Left cardiac atrium (tissue), 4 donors: ENCODE measurements around the gene IFIT2. TPM values are rescaled to one million over a fixed set of nuclear protein-coding genes. Genes with fewer than 3 reads are reported as not detected.
"Not testable (repeated sequence)": the region's sequence is repeated elsewhere in the genome, so short reads cannot be mapped to it uniquely, and the experiment has no call there.

ENCODE experiments used
- ATAC-seq, 2 donors: fragments of 200-7000 bp; cut with Tn5 transposase; one replicate each; pipeline ENCODE4 v1.9.1; 2020; ENCODE audit warnings: mild to moderate bottlenecking in 2 of 2, moderate library complexity in 2 of 2
- DNase-seq: peaks from one replicate; pipeline ENCODE4 v3.0.0-alpha.2; 2020
- intact Hi-C, 2 donors: fragments of 100-400 bp; cut with DNase I; formaldehyde crosslinking; loops; one replicate each; pipeline versions ENCODE4 v1.14.1 to v1.15.1; 2022 to 2023
- long read RNA-seq: library from polyadenylated mRNA; unstranded; transcript quantifications from one replicate; pipeline ENCODE4 v2.0.0, GENCODE V29; 2021
- total RNA-seq, 2 donors: library from RNA; stranded (reverse); fragmentation: NEBNext Ultra II Directional; extraction: Animal tissue kit (Norgen Biotek cat#: 25700); gene quantifications; one replicate each; pipeline ENCODE4 v1.2.1, GENCODE V29; 2021
- donor health status: DM: no; HTN: yes; CAD: no.
- donor health status: DM: no; HTN: yes; CAD: no; lungs with severe emphysema.
- donor health status: DM: yes; HTN: yes; CAD: no.
- donor health status: Dilated cardiomyopathy.

Gene IFIT2, protein sequence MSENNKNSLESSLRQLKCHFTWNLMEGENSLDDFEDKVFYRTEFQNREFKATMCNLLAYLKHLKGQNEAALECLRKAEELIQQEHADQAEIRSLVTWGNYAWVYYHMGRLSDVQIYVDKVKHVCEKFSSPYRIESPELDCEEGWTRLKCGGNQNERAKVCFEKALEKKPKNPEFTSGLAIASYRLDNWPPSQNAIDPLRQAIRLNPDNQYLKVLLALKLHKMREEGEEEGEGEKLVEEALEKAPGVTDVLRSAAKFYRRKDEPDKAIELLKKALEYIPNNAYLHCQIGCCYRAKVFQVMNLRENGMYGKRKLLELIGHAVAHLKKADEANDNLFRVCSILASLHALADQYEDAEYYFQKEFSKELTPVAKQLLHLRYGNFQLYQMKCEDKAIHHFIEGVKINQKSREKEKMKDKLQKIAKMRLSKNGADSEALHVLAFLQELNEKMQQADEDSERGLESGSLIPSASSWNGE
- total RNA-seq, result 1 to 10 TPM; 3.5 to 4.6 TPM
- long read RNA-seq, transcript IFIT2-201 (2 exons, 3,489 nt), result major isoform, 14 of 15 reads
- long read RNA-seq, partial matches to known transcripts, result 0 of 15 reads
- long read RNA-seq, other reads (novel, unspliced or antisense), result 1 of 15 reads

DNA sequence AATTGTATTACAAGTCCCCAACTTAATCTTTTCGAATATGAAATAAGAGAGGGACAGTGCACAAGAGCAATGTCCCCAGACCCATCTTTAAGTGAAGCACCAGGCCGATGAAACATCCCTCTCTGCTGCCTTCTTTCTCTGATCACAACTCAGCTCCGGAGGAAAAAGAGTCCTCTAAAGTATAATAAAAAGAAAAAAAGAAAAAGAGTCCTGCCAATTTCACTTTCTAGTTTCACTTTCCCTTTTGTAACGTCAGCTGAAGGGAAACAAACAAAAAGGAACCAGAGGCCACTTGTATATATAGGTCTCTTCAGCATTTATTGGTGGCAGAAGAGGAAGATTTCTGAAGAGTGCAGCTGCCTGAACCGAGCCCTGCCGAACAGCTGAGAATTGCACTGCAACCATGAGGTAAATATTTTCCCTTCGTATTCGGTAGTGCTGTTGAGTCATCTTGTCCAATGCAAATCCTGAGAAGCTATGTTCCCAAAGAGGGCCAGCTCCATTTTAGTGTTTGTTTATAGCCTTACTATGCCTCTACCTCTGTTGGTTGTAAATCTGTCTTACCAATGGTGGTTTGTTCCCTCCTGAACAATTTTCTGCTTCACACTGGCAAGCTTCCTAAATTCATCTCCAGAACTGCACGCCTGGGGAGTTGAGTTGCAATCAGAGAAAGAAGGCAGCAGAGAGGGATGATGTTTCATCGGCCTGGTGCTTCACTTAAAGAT, at the start of gene IFIT2:
Gene IFIT2, plus strand, starts transcription at position 326 of the 725 bp plus-strand sequence. Its CDS starts 78 bp downstream, at position 404.
- DNase-seq, result no peak
- intact Hi-C loops, result no loop called here

DNA sequence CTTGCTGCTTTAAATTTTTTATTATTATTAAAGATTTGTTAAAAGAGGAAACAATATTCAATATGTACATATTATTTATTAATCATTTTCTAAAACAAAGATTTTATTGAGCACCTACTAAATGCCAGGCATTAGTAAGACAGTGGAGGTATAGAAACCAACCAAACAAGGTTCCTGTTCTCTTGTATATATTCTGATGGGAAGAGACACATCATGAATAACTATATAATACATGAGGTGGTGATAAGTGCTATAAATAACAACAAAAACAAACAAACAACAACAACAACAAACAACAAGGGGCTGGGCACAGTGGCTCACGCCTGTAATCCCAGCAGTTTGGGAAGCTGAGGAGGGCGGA, 49.6 kb upstream of the IFIT2 start:
- intact Hi-C loops, result no loop called here
- DNase-seq, result no peak
- no peak for ATAC-seq

More for the DNA sequence above, at the start of gene IFIT2:
- peak; percentile 73 to 88 for ATAC-seq

DNA sequence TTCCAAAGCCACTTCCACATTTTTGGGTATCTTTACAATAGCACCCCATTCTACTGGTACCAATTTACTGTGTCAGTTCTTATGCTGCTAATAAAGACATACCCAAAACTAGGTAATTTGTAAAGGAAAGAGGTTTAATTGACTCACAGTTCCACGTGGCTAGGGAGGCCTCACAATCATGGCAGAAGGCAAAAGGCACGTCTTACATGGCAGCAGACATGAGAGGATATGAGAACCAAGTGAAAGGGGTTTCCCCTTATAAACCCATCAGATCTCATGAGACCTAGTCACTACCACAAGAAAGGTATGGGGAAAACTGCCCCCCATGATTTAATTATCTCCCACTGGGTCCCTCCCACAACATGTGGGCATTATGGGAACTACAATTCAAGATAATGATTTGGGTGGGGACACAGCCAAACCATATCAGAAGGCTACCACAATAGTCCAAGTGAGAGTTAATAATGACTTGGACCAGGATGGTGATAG, 46.7 kb upstream of the IFIT2 start:
- intact Hi-C loops, result not testable (repeated sequence)

DNA sequence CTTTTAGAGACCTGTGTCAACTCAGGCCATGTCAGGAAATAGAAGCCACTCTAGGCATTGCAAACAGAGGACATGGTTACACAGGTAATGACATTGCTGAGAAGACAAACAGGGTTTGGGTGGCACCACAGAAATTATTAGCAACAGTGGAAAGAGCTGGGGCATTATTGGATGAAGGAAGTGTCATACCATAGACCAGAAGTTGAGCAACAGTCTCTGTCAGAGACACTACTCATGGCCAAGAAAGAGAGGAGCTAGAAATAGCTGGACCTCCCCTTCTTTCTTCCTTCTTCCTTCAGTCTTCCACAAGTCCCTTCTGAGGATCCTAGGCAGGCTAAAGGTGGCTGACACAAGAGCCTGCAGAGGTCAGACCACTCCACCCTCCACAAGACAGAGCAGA, 46.1 kb upstream of the IFIT2 start:
- ATAC-seq (no peak), DNase-seq (no peak)
- intact Hi-C loops, result no loop called here

More for the DNA sequence above, 46.7 kb upstream of the IFIT2 start:
- ATAC-seq, DNase-seq: not testable (repeated sequence)

DNA sequence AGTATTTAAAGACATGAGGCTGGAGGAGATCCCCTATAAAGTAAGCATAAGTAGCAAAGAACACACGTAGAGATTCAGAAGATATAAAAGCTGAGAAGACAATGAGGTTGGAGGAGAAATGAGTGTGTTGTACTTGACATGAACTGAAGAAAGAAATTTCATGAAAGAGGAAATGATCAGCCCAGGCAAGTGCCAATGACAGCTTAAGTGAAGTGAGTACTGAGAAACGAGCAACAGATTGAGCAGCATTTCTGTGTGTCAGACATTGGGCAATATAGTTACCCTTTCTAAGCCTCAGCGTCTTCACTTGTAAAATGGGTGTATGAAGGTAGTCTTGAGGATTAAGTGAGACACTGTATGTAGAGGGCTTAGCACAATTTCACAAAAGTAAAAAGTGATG, 45.5 kb upstream of the IFIT2 start:
- DNase-seq (no peak), ATAC-seq (no peak)
- intact Hi-C loops, result no loop called here

DNA sequence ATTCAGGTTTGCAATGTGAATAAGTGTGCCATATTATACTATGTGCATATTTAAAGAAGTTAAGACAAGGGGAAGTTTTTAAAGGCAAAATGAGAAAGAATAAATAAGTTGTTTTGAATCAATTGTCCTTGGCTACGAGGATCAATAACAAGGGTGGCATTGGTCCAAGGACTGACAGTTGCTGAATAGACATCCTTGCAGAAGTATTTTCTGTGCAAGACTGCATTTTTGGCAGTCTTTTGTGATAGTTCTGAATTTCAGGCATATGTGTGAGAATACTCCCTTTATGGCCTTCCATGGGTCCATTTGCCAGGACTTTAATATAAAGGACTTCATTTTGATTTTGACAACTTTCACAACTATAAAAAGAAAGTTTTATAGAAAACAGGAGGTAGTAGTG, 44.9 kb upstream of the IFIT2 start:
- ATAC-seq, result no peak
- intact Hi-C loops, result no loop called here
- no peak for DNase-seq

DNA sequence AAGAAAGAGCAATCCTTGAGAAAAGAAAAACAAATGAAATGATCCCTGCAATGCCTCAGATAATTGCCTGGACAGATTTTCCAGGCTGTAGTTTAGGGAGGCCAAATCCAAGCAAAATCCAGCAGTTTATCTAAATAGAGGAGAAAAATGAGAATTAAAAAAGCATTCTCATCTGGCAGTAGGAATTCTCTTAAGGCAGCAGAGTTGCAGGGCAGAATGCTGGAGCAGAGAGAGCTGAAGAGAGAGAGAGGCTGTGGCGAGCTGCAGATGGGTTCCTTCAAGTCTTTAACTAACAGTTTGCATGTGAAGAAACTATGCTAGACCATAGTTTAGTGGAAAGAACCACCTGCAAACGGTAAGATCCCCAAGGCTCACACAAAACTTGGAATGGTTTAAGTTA, 44.3 kb upstream of the IFIT2 start:
- intact Hi-C loops, result no loop called here
- DNase-seq, result no peak
- no peak for ATAC-seq

DNA sequence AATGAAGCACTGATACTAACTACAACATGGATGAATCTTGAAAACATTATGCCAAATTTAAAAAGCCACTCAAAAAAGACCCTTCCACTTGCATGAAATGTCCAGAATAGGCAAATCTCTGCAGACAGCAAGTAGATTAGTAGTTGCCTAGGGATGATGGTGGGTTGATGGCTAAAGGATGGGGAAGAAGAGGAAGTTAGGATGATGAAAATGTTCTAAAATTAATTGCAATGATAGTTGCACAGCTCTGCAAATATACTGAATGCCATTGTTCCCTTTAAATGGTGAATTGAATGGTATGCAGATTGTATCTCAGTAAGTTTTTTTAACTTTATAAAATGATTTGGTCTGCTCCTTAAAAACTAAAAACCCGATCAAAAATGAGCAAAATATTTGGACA, 43.0 kb upstream of the IFIT2 start:
- ATAC-seq (no peak), DNase-seq (no peak)
- intact Hi-C loops, result no loop called here

DNA sequence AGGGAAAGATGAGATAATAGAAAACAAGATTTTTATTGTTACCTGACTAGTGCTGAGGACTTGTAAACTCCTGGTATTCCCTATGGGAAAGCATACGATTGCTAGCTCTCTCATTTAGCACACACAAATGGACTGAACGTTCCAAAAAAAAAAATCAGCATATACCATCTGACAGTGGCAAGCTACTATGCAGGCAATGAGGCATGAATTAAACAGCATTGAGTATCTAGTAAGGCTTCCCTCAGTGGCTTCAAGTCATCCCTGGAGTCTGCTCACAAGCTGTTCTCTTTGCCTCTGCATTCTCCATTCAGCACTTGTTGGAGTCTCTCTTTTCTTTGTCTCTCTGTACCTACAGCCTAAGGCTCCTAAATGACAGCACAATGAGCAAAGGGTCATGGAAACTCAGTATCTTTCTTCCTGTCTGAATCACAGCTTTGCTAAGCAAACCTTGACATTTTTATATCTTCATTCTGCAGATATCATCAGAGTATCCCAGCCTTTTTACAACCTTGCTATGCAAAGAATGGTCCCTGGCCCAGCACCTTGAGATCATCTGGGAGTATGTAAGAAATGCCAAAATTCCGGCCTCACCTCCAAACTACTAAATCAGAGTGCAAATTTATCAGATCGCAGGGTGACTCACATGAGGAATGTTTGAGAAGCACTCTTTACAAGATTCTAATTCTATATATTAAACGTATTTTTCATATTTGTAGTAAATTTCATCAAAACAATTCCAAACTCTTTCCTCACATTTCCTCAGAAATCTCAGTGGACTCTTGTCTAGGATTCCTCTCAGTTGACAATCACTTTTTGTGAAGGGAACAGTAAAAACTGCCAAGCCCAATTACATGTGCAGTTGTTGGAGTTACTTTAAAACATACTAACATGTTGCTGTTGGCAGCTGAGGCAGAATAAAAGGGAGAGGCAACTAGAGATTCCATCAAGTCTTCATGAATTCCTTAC, 39.5 kb upstream of the IFIT2 start:
- ATAC-seq, result no peak
- intact Hi-C loops, result loop anchor here in 1 of 2 donors (2.0 kb wide), 1 partner anchor 128 kb away; no protein-coding TSS in a partner anchor
- no peak for DNase-seq

DNA sequence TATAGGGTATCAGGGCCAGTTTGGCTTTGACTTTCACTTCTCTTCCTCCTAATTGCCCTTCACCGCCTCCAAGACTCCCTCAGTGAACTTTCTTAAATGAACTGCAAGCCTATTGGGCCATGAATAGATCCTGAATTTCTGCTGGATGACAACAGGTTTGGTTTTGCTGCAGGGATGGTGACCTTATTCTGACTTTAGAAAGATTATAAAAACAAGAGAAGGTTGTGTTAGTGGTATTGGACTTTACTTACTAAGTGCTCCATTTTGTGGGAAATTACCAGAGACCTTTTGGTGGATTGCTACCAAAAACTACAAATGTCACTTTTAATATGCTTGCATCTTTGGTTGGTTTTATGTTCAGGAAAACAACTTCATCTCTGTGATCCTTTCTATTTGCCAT, 38.8 kb upstream of the IFIT2 start:
- intact Hi-C loops, result loop anchor here in 1 of 2 donors (2.0 kb wide), 1 partner anchor 128 kb away; no protein-coding TSS in a partner anchor
- ATAC-seq, result no peak

DNA sequence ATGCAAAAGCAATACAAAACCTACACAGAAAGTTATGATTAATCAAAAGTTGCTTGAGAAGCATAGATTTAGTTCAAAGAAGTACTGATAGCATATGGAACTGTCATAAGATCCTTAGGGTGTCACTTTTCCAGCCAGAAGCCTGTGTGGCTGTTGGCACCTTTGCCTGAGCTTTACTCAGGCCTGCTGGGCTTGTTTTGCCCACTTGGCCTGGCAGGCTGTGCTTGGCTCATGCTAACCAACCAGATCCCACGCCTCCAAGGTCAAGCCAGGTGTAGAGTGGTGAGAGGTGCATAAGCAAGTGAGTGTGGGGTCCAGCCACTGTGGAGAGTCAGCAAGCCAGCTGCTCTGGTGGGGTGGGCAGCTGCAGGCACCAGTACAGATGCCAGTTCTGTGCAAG, 38.3 kb upstream of the IFIT2 start:
- DNase-seq, result no peak
- intact Hi-C loops, result loop anchor here in 1 of 2 donors (2.0 kb wide), 1 partner anchor 127 kb away; no protein-coding TSS in a partner anchor
- no peak for ATAC-seq

More for the DNA sequence above, 38.8 kb upstream of the IFIT2 start:
- DNase-seq, result no peak

DNA sequence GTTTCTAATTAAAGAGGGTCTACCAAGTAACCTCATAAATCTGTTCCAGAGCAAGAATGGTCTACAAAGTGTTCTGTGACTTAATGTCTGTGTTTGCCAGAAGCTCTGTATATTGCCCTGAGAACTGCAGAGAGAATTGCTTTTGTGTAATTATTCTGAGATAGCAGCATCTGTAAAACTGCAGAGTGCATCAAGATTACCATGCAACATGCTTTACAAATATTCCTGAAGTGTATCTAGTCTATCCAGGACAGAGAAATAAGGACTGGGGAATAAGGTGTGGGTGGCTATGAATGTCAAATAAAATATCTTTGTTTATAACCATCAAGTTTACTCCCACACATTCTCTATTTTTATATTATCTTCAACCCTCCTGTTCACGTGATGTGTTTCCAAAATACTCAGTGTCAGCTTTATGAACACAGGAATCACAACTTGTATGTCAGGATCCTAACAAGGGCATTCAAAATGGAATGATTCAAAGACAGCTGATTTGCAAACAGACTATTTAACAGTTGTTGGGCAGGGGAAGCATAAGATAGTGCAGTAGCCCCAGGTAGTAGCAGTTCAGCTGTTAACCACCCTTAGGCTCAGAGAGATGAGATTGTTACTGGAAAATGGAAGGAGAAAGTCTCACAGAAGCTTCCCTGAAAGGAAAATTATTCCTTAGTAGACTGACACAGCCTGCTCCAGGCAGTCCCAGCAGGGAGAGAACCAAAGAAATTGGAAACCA, 35.0 kb upstream of the IFIT2 start:
- ATAC-seq (no peak), DNase-seq (no peak)
- intact Hi-C loops, result no loop called here

DNA sequence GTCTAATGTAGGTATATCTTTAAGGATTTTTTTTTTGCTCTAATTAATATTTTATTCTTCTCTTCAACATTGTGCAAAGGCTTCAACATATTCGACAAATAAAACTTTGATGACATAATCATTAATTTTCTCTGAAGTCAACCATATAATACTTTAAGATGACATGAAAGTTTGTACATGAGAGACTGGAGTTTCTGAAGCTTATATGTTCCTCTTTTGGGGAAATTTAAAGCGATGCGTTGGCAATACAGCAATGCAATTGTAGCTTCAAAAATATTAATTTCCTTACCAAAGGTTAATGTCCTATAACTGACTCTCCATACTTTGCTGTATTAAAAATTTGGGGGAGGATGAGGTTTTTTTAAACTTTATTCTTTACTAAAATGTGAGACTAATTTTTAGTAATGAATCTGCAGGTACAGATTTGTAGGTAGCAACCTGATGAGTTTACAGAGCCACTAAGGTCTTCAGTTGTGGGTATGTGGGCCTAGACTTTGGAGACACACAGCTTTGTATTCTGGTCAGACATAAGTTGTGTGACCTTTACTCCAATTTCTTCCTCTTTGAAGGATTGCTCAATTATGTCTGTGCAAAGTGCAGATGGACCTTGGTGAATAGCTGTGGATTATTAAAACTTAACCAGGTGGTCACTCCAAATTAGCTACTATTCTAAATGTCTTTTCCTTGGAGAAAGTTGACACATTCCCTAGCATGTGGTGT, 32.3 kb upstream of the IFIT2 start:
- intact Hi-C loops, result no loop called here
- no peak for ATAC-seq

DNA sequence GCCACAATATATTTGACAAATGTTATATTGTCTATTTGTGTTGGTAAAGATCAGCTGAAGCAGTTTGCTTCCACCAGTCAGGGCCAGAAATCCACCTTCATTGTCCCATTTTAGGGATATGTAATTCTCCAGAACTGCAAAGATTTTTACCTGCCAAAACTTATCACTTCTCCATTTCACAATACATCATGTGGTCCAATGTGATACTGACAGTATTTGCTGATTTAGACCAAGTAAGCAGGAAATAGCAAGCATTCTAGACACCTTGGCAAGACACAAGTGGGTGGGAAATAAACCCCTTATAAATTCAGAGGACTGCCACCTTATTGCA, 31.7 kb upstream of the IFIT2 start:
- intact Hi-C loops, result no loop called here

More for the DNA sequence above, 32.3 kb upstream of the IFIT2 start:
- DNase-seq, result no peak

DNA sequence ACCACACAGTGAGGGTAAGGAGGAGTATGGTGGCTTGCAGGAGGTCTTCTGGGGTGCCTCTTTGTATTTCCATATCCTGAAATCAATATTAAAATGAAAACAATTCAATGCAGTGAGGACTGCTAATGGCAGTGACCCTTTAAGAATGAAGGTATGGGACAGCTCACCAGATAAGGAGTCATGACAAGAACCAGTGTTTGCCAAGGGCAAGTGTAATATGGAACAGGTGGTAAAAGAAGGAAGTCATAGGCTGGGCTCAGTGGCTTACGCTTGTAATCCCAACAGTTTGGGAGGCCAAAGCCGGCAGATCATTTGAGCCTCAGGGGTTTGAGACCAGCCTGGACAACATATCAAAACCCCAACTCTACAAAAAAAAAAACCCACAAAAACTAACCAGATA, 30.3 kb upstream of the IFIT2 start:
- DNase-seq (no peak), ATAC-seq (no peak)
- intact Hi-C loops, result no loop called here

More for the DNA sequence above, 31.7 kb upstream of the IFIT2 start:
- no peak for DNase-seq
- no peak for ATAC-seq

DNA sequence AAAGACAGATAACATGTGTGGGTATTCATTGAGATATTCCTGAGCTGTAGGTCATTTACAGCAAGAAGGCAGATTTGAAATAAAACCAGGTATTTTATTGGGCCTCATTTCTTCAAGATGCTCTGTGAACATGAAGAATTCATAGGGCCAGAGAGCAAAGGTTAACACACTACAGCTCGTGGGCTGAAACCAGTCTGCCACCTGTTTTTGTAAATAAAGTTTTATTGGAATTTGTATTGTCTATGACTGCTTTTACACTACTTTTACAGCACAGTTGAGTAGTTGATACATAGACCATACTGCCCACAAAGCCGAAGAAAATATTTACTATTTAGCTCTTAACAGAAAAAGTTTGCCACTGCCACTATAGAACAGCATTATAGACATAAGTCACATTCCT, 28.2 kb upstream of the IFIT2 start:
- no peak for DNase-seq
- intact Hi-C loops, result no loop called here
- no peak for ATAC-seq

DNA sequence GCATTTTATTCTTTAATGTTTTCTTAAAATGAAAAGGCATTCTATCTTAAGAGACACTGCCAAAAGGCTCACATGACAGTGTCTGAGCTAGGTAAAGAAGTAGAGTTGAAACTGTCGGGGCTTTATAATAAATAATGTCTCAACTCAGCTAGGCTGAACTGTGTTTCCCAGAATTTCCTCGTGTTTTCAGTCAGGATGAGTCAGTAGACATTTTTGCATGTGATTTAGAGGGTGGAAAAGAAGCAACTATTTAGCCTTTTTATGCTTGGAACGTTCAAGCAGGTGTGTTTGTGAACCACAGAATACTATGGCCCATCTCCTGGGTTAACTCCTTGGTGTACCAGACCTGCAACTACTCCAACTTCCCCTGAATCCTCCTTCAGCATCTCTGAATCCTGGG, 26.9 kb upstream of the IFIT2 start:
- intact Hi-C loops, result no loop called here
- no peak for DNase-seq
- ATAC-seq, result no peak

DNA sequence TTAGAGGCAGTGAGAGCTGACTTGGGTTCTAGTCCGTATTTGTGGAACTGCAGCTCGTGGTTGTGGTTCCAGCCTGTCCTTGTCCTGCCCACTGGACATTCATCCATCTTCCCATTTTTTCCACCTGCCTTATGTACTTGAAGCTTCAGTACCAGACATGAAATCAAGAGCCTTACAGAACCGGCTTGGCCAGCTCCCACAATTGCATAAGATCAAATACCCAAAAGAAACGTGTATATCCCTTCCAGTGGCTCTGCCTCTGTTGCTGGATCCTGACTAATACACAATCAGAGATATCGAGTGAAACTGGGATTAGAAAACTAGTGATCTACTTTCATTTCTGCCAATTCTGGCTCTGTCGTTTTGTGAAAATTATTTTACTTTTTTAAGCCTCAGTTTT, 26.5 kb upstream of the IFIT2 start:
- ATAC-seq (no peak), DNase-seq (no peak)
- intact Hi-C loops, result no loop called here
